ENCODE data around the gene FTL. TPM values are rescaled to one million over a fixed set of nuclear protein-coding genes. Genes with fewer than 3 reads are reported as not detected.

FTL gene
- total and polyA plus RNA-seq, 3 donors from 2014 or later = 746 to 1,424 (median 935) TPM

- H3K4me3 ChIP-seq = no peak overlapping the region
- no peak for TF ChIP-seq POLR2A (IDR thresholded peaks at IDR 0.05)
- TF ChIP-seq CTCF (IDR thresholded peaks at IDR 0.05) = no peak
- WGBS, 2 donors = 58 to 69% methylated on average over 4 of the region's 4 CpGs
- no peak for DNase-seq
- no peaks in the 10 kb centered on the region for H3K9me3 ChIP-seq
- intact Hi-C loops (cut with DNase I; ENCODE audit: low total_unique reads) = no loop called here
- peaks cover 25% of the 10 kb centered on the region for H3K4me1 ChIP-seq
- peak overlapping the region; percentile 22 to 93 for H3K27ac ChIP-seq
- no peaks in the 10 kb centered on the region for H3K36me3 ChIP-seq (ENCODE audit: low read depth, missing control alignments)
- H3K27me3 ChIP-seq = no peaks in the 10 kb centered on the region
These were observed 3.1 kb downstream of the FTL start for GRCh38 chr19:48968179-48968661.

DNA sequence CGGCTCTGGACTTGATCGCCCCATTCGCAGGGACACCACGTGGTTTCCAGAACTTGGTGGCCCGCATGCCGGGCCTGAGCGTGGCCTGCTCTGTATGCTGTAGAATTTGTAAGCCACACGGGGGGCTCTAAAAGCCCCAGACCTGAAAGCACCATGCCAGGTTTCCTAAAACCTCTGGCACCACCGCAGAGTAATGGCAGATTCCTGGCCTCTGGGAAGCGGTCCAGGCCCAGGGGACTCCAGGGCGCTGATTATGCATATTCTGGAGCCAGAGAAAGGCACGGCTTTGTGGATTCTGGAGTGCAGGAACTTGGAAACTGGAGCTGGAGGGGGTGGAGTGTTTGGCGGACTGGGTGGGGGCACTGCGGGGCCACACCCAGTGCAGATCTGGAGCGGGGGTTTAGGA, 3.7 kb downstream of the FTL start:
- DNase-seq = no peak
- TF ChIP-seq CTCF (IDR thresholded peaks at IDR 0.05) (no peak), POLR2A (IDR thresholded peaks at IDR 0.05) (no peak)
- intact Hi-C loops (cut with DNase I; ENCODE audit: low total_unique reads) = no loop called here
- Histone ChIP-seq H3K9me3 (no peaks in the 10 kb centered on the region), H3K4me3 (no peak overlapping the region), H3K27me3 (no peaks in the 10 kb centered on the region), H3K36me3 (ENCODE audit: low read depth, missing control alignments) (no peaks in the 10 kb centered on the region), H3K27ac (peak overlapping the region; percentile 22 to 93), H3K4me1 (peaks cover 19% of the 10 kb centered on the region)
- WGBS, 2 donors = 64 to 76% methylated on average over 11 to 15 of the region's 15 CpGs

- H3K4me3 ChIP-seq = no peak overlapping the region
- H3K4me1 ChIP-seq = peaks cover 12% of the 10 kb centered on the region
- DNase-seq = peak; percentile 41
- no peaks in the 10 kb centered on the region for H3K36me3 ChIP-seq (ENCODE audit: low read depth, missing control alignments)
- H3K27ac ChIP-seq = peak overlapping the region in 1 of 2 donors; percentile 93
- intact Hi-C loops (cut with DNase I; ENCODE audit: low total_unique reads) = loop anchor here (10.0 kb wide), 1 partner anchor 175 kb away; no protein-coding TSS in a partner anchor
- 76 to 79% methylated on average over 32 to 45 of the region's 45 CpGs for WGBS, 2 donors
- H3K9me3 ChIP-seq = no peaks in the 10 kb centered on the region
- TF ChIP-seq POLR2A (IDR thresholded peaks at IDR 0.05) (no peak), CTCF (IDR thresholded peaks at IDR 0.05) (no peak)
- no peaks in the 10 kb centered on the region for H3K27me3 ChIP-seq
These were observed 4.4 kb downstream of the FTL start for GRCh38 chr19:48969276-48970138.

GRCh38 chr19:48970139-48970766, 5.1 kb downstream of the FTL start:
- intact Hi-C loops (cut with DNase I; ENCODE audit: low total_unique reads) = loop anchor here (10.0 kb wide), 1 partner anchor 175 kb away; no protein-coding TSS in a partner anchor
- no peak for TF ChIP-seq CTCF (IDR thresholded peaks at IDR 0.05)
- TF ChIP-seq POLR2A (IDR thresholded peaks at IDR 0.05) = no peak
- WGBS, 2 donors = 57 to 79% methylated on average over 18 to 23 of the region's 23 CpGs
- peak overlapping the region in 1 of 2 donors; percentile 7 for H3K4me3 ChIP-seq
- no peak overlapping the region for H3K27ac ChIP-seq
- H3K9me3 ChIP-seq = no peaks in the 10 kb centered on the region
- H3K4me1 ChIP-seq = peaks cover 8% of the 10 kb centered on the region
- no peak for DNase-seq
- H3K36me3 ChIP-seq (ENCODE audit: low read depth, missing control alignments) = no peaks in the 10 kb centered on the region
- H3K27me3 ChIP-seq = no peaks in the 10 kb centered on the region

Measured in testis (tissue), 3 donors.